Nephron progenitor cell (in vitro differentiated cells): ENCODE measurements around the gene CNTNAP2.

Source experiments
- DNase-seq: peaks from one replicate; pipeline ENCODE4 v3.0.0; 2021
- H3K27ac Mint-ChIP-seq: 2 replicates; pipeline ENCODE4 v1.8.0; 2021; ENCODE audit warnings: mild to moderate bottlenecking, moderate library complexity, mixed read lengths
- H3K27me3 Mint-ChIP-seq: 2 replicates; pipeline ENCODE4 v1.8.0; 2021; ENCODE audit warnings: mild to moderate bottlenecking, low read depth, mixed read lengths; ENCODE audit not compliant: poor library complexity
- H3K36me3 Mint-ChIP-seq: 2 replicates; pipeline ENCODE4 v1.8.0; 2021; ENCODE audit warnings: low read depth, mixed read lengths
- H3K4me1 Mint-ChIP-seq: 2 replicates; pipeline ENCODE4 v1.8.0; 2021; ENCODE audit warnings: mixed read lengths
- H3K4me3 Mint-ChIP-seq: 2 replicates; pipeline ENCODE4 v1.8.0; 2021; ENCODE audit warnings: mild to moderate bottlenecking, moderate library complexity, mixed read lengths
- H3K9me3 Mint-ChIP-seq: 2 replicates; pipeline ENCODE4 v1.8.0; 2021; ENCODE audit warnings: mild to moderate bottlenecking, moderate library complexity, mixed read lengths
- TF ChIP-seq, protein P1 (sequence below): fragments of 200-600 bp; sonication (generic); IDR thresholded peaks from 2 replicates; pipeline ENCODE4 v1.5.0; 2021; ENCODE audit warnings: antibody characterized with exemption

The CNTNAP2 gene

DNA sequence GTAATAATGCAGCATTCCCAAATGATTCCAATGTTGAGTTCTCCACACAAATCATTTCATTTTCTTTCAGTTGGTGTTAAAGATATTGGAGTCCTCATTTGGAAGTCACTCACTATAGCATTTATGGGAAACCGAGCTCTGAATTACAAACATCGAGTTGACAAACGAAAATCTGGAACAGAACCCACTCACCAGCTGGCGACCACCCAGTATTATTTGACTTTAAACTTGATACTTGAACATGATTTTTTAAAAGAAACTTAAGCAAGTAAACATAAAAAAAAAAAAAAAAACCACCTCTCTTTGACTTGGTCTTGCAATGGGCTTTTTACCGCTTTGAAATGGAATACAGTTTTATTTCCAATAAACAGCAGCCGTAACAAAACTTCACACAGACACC is 1897.4 kb downstream of the CNTNAP2 start:
- no peak overlapping the region for H3K27ac Mint-ChIP-seq
- no peak overlapping the region for H3K4me3 Mint-ChIP-seq
- no peaks in the 10 kb centered on the region for H3K4me1 Mint-ChIP-seq
- H3K9me3 Mint-ChIP-seq = no peaks in the 10 kb centered on the region
- TF ChIP-seq, protein P1, sequence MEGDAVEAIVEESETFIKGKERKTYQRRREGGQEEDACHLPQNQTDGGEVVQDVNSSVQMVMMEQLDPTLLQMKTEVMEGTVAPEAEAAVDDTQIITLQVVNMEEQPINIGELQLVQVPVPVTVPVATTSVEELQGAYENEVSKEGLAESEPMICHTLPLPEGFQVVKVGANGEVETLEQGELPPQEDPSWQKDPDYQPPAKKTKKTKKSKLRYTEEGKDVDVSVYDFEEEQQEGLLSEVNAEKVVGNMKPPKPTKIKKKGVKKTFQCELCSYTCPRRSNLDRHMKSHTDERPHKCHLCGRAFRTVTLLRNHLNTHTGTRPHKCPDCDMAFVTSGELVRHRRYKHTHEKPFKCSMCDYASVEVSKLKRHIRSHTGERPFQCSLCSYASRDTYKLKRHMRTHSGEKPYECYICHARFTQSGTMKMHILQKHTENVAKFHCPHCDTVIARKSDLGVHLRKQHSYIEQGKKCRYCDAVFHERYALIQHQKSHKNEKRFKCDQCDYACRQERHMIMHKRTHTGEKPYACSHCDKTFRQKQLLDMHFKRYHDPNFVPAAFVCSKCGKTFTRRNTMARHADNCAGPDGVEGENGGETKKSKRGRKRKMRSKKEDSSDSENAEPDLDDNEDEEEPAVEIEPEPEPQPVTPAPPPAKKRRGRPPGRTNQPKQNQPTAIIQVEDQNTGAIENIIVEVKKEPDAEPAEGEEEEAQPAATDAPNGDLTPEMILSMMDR = no peak
- no peaks in the 10 kb centered on the region for H3K36me3 Mint-ChIP-seq
- H3K27me3 Mint-ChIP-seq = no peaks in the 10 kb centered on the region
- no peak for DNase-seq

DNA sequence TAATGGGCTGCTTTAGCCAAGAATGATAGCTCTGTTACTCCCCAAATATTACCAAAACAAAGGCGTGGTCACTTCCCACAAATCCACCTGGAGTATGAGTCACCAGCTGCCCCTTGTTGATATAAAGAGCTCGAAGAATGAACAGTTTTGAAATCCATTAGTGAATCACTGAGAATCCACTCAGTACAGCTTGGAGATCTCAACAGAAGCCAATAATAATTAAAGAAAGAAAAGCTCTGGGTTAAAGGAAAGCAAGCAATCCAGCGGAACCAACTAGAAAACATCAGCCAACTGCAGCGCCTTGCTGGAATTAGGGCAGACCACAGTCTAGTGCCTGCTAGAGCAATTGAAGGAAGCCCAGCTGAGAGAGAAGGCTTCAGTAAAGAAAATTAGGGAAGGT is 1897.9 kb downstream of the CNTNAP2 start:
- Mint-ChIP-seq H3K27me3 (no peaks in the 10 kb centered on the region), H3K36me3 (no peaks in the 10 kb centered on the region), H3K4me3 (no peak overlapping the region), H3K27ac (no peak overlapping the region), H3K4me1 (no peaks in the 10 kb centered on the region), H3K9me3 (no peaks in the 10 kb centered on the region)
- no peak for DNase-seq
- TF ChIP-seq, protein P1 = no peak

GRCh38 chr7:148017126-148017525 is 1900.5 kb downstream of the CNTNAP2 start:
- DNase-seq = no peak
- TF ChIP-seq, protein P1 = no peak
- H3K27ac Mint-ChIP-seq = no peak overlapping the region
- H3K4me3 Mint-ChIP-seq = no peak overlapping the region
- no peaks in the 10 kb centered on the region for H3K4me1 Mint-ChIP-seq
- no peaks in the 10 kb centered on the region for H3K36me3 Mint-ChIP-seq
- no peaks in the 10 kb centered on the region for H3K9me3 Mint-ChIP-seq
- no peaks in the 10 kb centered on the region for H3K27me3 Mint-ChIP-seq

DNA sequence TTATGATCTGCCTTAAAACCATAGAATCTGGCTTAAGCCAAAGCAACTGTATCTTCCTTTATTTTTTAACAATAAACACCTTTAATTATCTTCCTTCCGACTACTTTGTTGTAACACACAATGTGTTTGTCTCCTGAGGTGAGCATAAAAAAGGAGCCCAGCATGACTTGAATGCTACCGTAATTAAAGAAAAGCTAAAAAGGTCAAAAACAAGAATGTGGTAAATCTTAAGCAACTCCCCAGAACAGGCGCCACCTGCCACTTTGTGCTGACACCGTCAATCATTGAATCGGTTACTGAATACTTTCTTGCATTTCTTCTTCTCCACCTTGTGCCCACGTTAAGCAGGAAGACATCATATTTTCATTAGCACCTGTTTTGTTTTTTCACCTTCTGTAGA is 1904.1 kb downstream of the CNTNAP2 start:
- no peaks in the 10 kb centered on the region for H3K4me1 Mint-ChIP-seq

GRCh38 chr7:148021507-148022045 is 1905.0 kb downstream of the CNTNAP2 start:
- Mint-ChIP-seq H3K27me3 (no peaks in the 10 kb centered on the region), H3K4me1 (no peaks in the 10 kb centered on the region), H3K9me3 (no peaks in the 10 kb centered on the region), H3K4me3 (no peak overlapping the region), H3K27ac (no peak overlapping the region), H3K36me3 (no peaks in the 10 kb centered on the region)
- DNase-seq = no peak
- TF ChIP-seq, protein P1 = no peak

More for the DNA sequence above, 1904.1 kb downstream of the CNTNAP2 start:
- Mint-ChIP-seq H3K4me3 (no peak overlapping the region), H3K36me3 (no peaks in the 10 kb centered on the region), H3K27me3 (no peaks in the 10 kb centered on the region), H3K9me3 (no peaks in the 10 kb centered on the region), H3K27ac (no peak overlapping the region)
- TF ChIP-seq, protein P1 = no peak
- DNase-seq = no peak

GRCh38 chr7:148022832-148023231 is 1906.2 kb downstream of the CNTNAP2 start:
- DNase-seq = no peak
- no peak overlapping the region for H3K27ac Mint-ChIP-seq
- H3K36me3 Mint-ChIP-seq = no peaks in the 10 kb centered on the region

More at GRCh38 chr7:148022832-148023231, 1906.2 kb downstream of the CNTNAP2 start:
- Mint-ChIP-seq H3K9me3 (no peaks in the 10 kb centered on the region), H3K27me3 (no peaks in the 10 kb centered on the region), H3K4me1 (no peaks in the 10 kb centered on the region), H3K4me3 (no peak overlapping the region)
- TF ChIP-seq, protein P1 = no peak
